Naive thymus-derived CD8-positive, alpha-beta T cell (primary cell): ENCODE data around the gene RPA1. TPM values are rescaled to one million over a fixed set of nuclear protein-coding genes. Genes with fewer than 3 reads are reported as not detected.

Experiments used
- ATAC-seq, 2 donors: fragments of 150-1000 bp; cut with Tn5 transposase in 1 of 2; sonication (Bioruptor Pico), chemical (Tn5 transposase) in 1 of 2; 1 replicate in 1 of 2; 2 replicates in 1 of 2; pipeline ENCODE4 v1.10.0; 2021; ENCODE audit warnings: mild to moderate bottlenecking in 2 of 2, moderate library complexity in 2 of 2
- POLR2A ChIA-PET: fragments of 350-600 bp; sonication (Branson Sonifier 250); formaldehyde crosslinking; loops from one replicate; lab custom pipeline; 2021; ENCODE audit warnings: antibody characterized with exemption; lab: Charles Lee
- DNase-seq, 10 donors: peaks; one replicate each; pipeline versions ENCODE4 v3.0.0 to v3.0.0-alpha.2; 2020 to 2022
- H3K27ac Mint-ChIP-seq, 10 donors: one replicate each; pipeline ENCODE4 v1.8.0; 2020 to 2022; ENCODE audit warnings: mild to moderate bottlenecking in 10 of 10, mixed read lengths in 10 of 10, moderate library complexity in 4 of 10, inconsistent platforms in 1 of 10
- H3K27me3 Mint-ChIP-seq, 5 donors: one replicate each; pipeline ENCODE4 v1.8.0; 2021 to 2022; ENCODE audit warnings: mixed read lengths in 5 of 5
- H3K36me3 Mint-ChIP-seq, 3 donors: one replicate each; pipeline ENCODE4 v1.8.0; 2020 to 2022; ENCODE audit warnings: mixed read lengths in 3 of 3, mild to moderate bottlenecking in 2 of 3, inconsistent platforms in 1 of 3
- H3K4me1 Mint-ChIP-seq, 4 donors: one replicate each; pipeline ENCODE4 v1.8.0; 2021 to 2022; ENCODE audit warnings: mixed read lengths in 4 of 4
- H3K4me3 Mint-ChIP-seq, 10 donors: one replicate each; pipeline ENCODE4 v1.8.0; 2020 to 2022; ENCODE audit warnings: mild to moderate bottlenecking in 10 of 10, mixed read lengths in 10 of 10, moderate library complexity in 6 of 10, inconsistent platforms in 1 of 10
- H3K9me3 Mint-ChIP-seq, 9 donors: one replicate each; pipeline ENCODE4 v1.8.0; 2020 to 2022; ENCODE audit warnings: mixed read lengths in 9 of 9, mild to moderate bottlenecking in 3 of 9, inconsistent platforms in 1 of 9, moderate library complexity in 1 of 9
- polyA plus RNA-seq, 3 donors: library from polyadenylated mRNA; unstranded; fragments of 300-500 nt; fragmentation: Illumina TruSeq; gene quantifications; one replicate each; pipeline ENCODE4 v1.2.3, GENCODE V29; 2021
- total RNA-seq, 8 experiments: library from RNA in 2 of 8; stranded (reverse) in 2 of 8; gene quantifications; one replicate each; pipeline ENCODE4 v1.2.3 and lab custom pipeline; 2021 to 2026

The RPA1 gene
- total and polyA plus RNA-seq, 5 experiments from 2014 or later: 79.4 to 105 (median 89.7) TPM

GRCh38 chr17:1915889-1916288, 86.1 kb downstream of the RPA1 start:
- POLR2A ChIA-PET: no interaction called here
- peaks cover 10 to 34% (median 20%) of the 10 kb centered on the region in 5 donors for H3K27me3 Mint-ChIP-seq
- H3K27ac Mint-ChIP-seq: no peak overlapping the region

GRCh38 chr17:1916316-1916715, 86.5 kb downstream of the RPA1 start:
- Mint-ChIP-seq H3K4me3 (no peak overlapping the region), H3K9me3 (no peaks in the 10 kb centered on the region), H3K4me1 (peaks cover 0 to 1% (median 0%) of the 10 kb centered on the region in 4 donors), H3K36me3 (no peaks in the 10 kb centered on the region), H3K27me3 (peaks cover 10 to 30% (median 20%) of the 10 kb centered on the region in 5 donors), H3K27ac (no peak overlapping the region)
- ATAC-seq (no peak), DNase-seq (no peak)
- POLR2A ChIA-PET: no interaction called here

More at GRCh38 chr17:1915889-1916288, 86.1 kb downstream of the RPA1 start:
- ATAC-seq (no peak), DNase-seq (no peak)
- Mint-ChIP-seq H3K4me1 (peaks cover 0 to 1% (median 0%) of the 10 kb centered on the region in 4 donors), H3K4me3 (no peak overlapping the region), H3K36me3 (no peaks in the 10 kb centered on the region), H3K9me3 (no peaks in the 10 kb centered on the region)

GRCh38 chr17:1916963-1917715, 87.3 kb downstream of the RPA1 start:
- Mint-ChIP-seq H3K36me3 (no peaks in the 10 kb centered on the region), H3K4me1 (peaks cover 0 to 1% (median 0%) of the 10 kb centered on the region in 4 donors), H3K27me3 (peaks cover 3 to 22% (median 13%) of the 10 kb centered on the region in 5 donors), H3K9me3 (no peaks in the 10 kb centered on the region), H3K4me3 (no peak overlapping the region), H3K27ac (no peak overlapping the region)
- DNase-seq: no peak
- POLR2A ChIA-PET: no interaction called here
- no peak for ATAC-seq

GRCh38 chr17:1918346-1919162, 88.7 kb downstream of the RPA1 start:
- DNase-seq: no peak
- POLR2A ChIA-PET: no interaction called here
- H3K4me1 Mint-ChIP-seq: peaks cover 0 to 1% (median 0%) of the 10 kb centered on the region in 4 donors
- peaks cover 0 to 13% (median 8%) of the 10 kb centered on the region in 5 donors for H3K27me3 Mint-ChIP-seq
- H3K9me3 Mint-ChIP-seq: no peaks in the 10 kb centered on the region
- H3K36me3 Mint-ChIP-seq: no peaks in the 10 kb centered on the region
- ATAC-seq: no peak
- H3K4me3 Mint-ChIP-seq: no peak overlapping the region
- no peak overlapping the region for H3K27ac Mint-ChIP-seq

GRCh38 chr17:1919201-1919600, 89.4 kb downstream of the RPA1 start:
- no peaks in the 10 kb centered on the region for H3K9me3 Mint-ChIP-seq
- H3K27me3 Mint-ChIP-seq: peaks cover 0 to 13% (median 5%) of the 10 kb centered on the region in 5 donors
- ATAC-seq: no peak
- no peak for DNase-seq
- no peak overlapping the region for H3K27ac Mint-ChIP-seq
- POLR2A ChIA-PET: no interaction called here
- no peak overlapping the region for H3K4me3 Mint-ChIP-seq
- H3K36me3 Mint-ChIP-seq: no peaks in the 10 kb centered on the region
- H3K4me1 Mint-ChIP-seq: peaks cover 0 to 1% (median 0%) of the 10 kb centered on the region in 4 donors

GRCh38 chr17:1920948-1921351, 91.1 kb downstream of the RPA1 start:
- H3K36me3 Mint-ChIP-seq: no peaks in the 10 kb centered on the region
- DNase-seq: no peak
- no peaks in the 10 kb centered on the region for H3K9me3 Mint-ChIP-seq
- H3K27ac Mint-ChIP-seq: no peak overlapping the region
- POLR2A ChIA-PET: no interaction called here
- peaks cover 0 to 1% (median 0%) of the 10 kb centered on the region in 4 donors for H3K4me1 Mint-ChIP-seq
- no peak for ATAC-seq
- H3K27me3 Mint-ChIP-seq: peaks cover 0 to 9% (median 2%) of the 10 kb centered on the region in 5 donors
- H3K4me3 Mint-ChIP-seq: no peak overlapping the region

GRCh38 chr17:1928976-1929375, 99.2 kb downstream of the RPA1 start:
- no peaks in the 10 kb centered on the region for H3K36me3 Mint-ChIP-seq
- no peak for DNase-seq
- H3K4me1 Mint-ChIP-seq: peaks cover 0 to 3% (median 0%) of the 10 kb centered on the region in 4 donors
- no peak for ATAC-seq
- H3K4me3 Mint-ChIP-seq: no peak overlapping the region
- peaks cover 0 to 6% (median 0%) of the 10 kb centered on the region in 5 donors for H3K27me3 Mint-ChIP-seq
- H3K9me3 Mint-ChIP-seq: no peaks in the 10 kb centered on the region
- POLR2A ChIA-PET: no interaction called here
- peak overlapping the region in 1 of 10 donors; percentile 28 for H3K27ac Mint-ChIP-seq

GRCh38 chr17:1930337-1930645, 100.5 kb downstream of the RPA1 start:
- peaks cover 0 to 3% (median 0%) of the 10 kb centered on the region in 4 donors for H3K4me1 Mint-ChIP-seq
- H3K27ac Mint-ChIP-seq: no peak overlapping the region
- ATAC-seq (no peak), DNase-seq (no peak)
- no peaks in the 10 kb centered on the region for H3K36me3 Mint-ChIP-seq
- no peak overlapping the region for H3K4me3 Mint-ChIP-seq
- POLR2A ChIA-PET: no interaction called here
- peaks cover 0 to 7% (median 0%) of the 10 kb centered on the region in 5 donors for H3K27me3 Mint-ChIP-seq
- no peaks in the 10 kb centered on the region for H3K9me3 Mint-ChIP-seq

GRCh38 chr17:1931844-1932579, 102.2 kb downstream of the RPA1 start:
- no peak for ATAC-seq
- H3K4me1 Mint-ChIP-seq: peaks cover 0 to 1% (median 0%) of the 10 kb centered on the region in 4 donors
- no peaks in the 10 kb centered on the region for H3K9me3 Mint-ChIP-seq
- POLR2A ChIA-PET: no interaction called here
- no peak overlapping the region for H3K27ac Mint-ChIP-seq
- no peaks in the 10 kb centered on the region for H3K36me3 Mint-ChIP-seq
- H3K4me3 Mint-ChIP-seq: no peak overlapping the region
- DNase-seq: no peak
- H3K27me3 Mint-ChIP-seq: peaks cover 0 to 7% (median 0%) of the 10 kb centered on the region in 5 donors

GRCh38 chr17:1933875-1934715, 104.3 kb downstream of the RPA1 start:
- Mint-ChIP-seq H3K4me1 (no peaks in the 10 kb centered on the region), H3K27ac (no peak overlapping the region)

GRCh38 chr17:1934901-1935300, 105.1 kb downstream of the RPA1 start:
- no peaks in the 10 kb centered on the region for H3K4me1 Mint-ChIP-seq
- no peak for DNase-seq
- POLR2A ChIA-PET: no interaction called here
- H3K9me3 Mint-ChIP-seq: no peaks in the 10 kb centered on the region
- no peaks in the 10 kb centered on the region for H3K36me3 Mint-ChIP-seq
- peak overlapping the region in 1 of 10 donors; percentile 70 for H3K27ac Mint-ChIP-seq
- no peak for ATAC-seq
- H3K27me3 Mint-ChIP-seq: peaks cover 0 to 5% (median 0%) of the 10 kb centered on the region in 5 donors
- H3K4me3 Mint-ChIP-seq: no peak overlapping the region

More at GRCh38 chr17:1933875-1934715, 104.3 kb downstream of the RPA1 start:
- H3K9me3 Mint-ChIP-seq: no peaks in the 10 kb centered on the region
- ATAC-seq (no peak), DNase-seq (no peak)
- no peak overlapping the region for H3K4me3 Mint-ChIP-seq
- POLR2A ChIA-PET: no interaction called here
- H3K36me3 Mint-ChIP-seq: no peaks in the 10 kb centered on the region
- peaks cover 0 to 5% (median 0%) of the 10 kb centered on the region in 5 donors for H3K27me3 Mint-ChIP-seq

GRCh38 chr17:1936766-1937165, 107.0 kb downstream of the RPA1 start:
- no peak for DNase-seq
- Mint-ChIP-seq H3K36me3 (no peaks in the 10 kb centered on the region), H3K27ac (no peak overlapping the region), H3K4me1 (no peaks in the 10 kb centered on the region), H3K9me3 (no peaks in the 10 kb centered on the region), H3K4me3 (peak overlapping the region in 2 of 10 donors; percentile 15 to 48), H3K27me3 (peaks cover 0 to 3% (median 0%) of the 10 kb centered on the region in 5 donors)
- POLR2A ChIA-PET: no interaction called here
- ATAC-seq: no peak
